NCI-H146 (cell line): ENCODE results near the gene KCNH5.

Experiments
- DNase-seq: peaks from one replicate; lab custom pipeline; 2025; lab: John Stamatoyannopoulos, UW

KCNH5 gene

GRCh38 chr14:63045234-63045611, at the start of gene KCNH5:
Gene KCNH5 (minus strand): TSS chr14:63045458. CDS start chr14:63045186, 272 bp downstream.
- DNase-seq, result peak; percentile 70

- DNase-seq, result no peak
These were observed 46.2 kb upstream of the KCNH5 start for GRCh38 chr14:63091394-63091996.

DNA sequence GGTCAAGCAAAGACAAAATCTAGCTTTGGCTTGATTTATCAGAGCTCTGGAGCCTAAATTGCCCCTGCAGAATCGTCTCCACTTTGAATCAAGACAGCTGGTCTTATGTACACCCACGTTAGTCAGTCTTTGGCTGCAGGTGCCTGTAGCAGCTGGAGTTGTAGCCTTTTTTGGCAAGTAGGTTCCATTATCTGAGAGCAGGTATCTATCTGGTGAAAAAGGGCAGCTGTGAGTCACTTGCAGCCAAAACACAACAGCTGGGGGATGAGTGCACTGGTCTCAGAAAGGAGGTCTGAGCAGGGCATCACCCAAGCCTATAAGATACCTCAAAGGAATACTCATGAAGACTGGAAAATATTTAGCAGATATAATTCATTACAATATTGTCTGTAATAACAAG, 43.6 kb upstream of the KCNH5 start:
- DNase-seq, result peak; percentile 56

- DNase-seq, result no peak
These were observed 33.3 kb upstream of the KCNH5 start for GRCh38 chr14:63078569-63078968.

DNA sequence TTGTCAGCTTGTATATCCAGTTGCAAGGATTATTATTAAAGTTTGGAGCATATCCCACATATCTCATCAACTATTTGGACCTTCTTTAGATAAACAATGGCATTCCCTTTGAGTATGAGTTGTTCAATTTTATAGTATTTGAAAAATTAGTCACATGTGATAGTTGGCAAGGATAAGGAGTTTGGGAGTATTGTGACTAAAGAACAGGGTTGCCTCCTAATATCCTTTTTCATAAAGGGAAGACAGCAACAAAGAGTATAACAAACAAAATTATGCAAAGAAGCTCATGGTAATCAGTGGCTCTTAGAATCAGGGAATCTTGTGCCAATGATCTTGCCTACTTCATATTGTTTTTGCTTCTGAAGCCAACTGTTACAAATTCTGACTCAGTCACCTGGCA, 31.2 kb upstream of the KCNH5 start:
- DNase-seq, result no peak

GRCh38 chr14:63055631-63056030, 10.4 kb upstream of the KCNH5 start:
- DNase-seq, result no peak

DNA sequence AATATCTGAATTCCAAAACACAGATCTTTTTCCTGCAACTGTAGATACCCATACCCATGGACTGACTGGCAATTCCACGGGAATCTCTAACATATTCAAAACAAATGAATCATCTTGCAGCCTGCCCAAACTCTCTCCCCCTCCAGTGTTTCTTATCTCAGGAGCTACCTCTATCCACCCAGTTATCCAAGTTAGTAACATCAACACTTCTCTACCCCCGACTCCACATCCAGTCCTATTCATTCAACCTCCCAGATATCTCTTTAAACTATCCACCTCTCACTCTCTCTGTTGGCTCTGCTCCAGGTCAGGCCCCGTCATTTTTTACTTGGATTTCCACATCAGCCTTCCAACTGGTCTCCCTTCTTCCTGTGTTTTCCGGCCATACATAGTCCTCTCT, 6.7 kb upstream of the KCNH5 start:
- DNase-seq, result no peak

GRCh38 chr14:63051301-63051700, 6.0 kb upstream of the KCNH5 start:
- no peak for DNase-seq

DNA sequence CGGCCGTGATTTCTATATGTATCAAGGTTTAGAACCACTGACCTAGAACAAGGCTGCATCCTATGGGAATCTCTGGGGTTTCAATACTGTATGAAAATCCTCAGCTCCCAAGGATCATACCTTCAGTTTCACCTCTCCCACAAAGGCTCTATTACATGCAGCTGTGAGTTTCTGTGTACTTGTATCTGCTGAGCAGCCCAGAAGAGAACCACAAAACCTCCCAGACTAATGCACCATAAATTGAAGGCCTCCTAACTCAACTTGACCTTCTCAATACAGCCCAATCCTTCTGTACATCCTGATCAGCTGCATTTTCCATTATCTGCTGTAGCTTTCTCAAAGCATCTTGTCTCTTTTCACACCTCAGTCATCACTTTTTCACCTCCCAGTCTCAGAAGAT, 5.4 kb upstream of the KCNH5 start:
- no peak for DNase-seq

GRCh38 chr14:63046339-63047268, 1.3 kb upstream of the KCNH5 start:
- peak; percentile 83 for DNase-seq

- peak; percentile 87 for DNase-seq
These were observed 508 bp upstream of the KCNH5 start for GRCh38 chr14:63045612-63046320.

GRCh38 chr14:63039866-63040265, 5.4 kb downstream of the KCNH5 start:
- DNase-seq, result peak; percentile 48

GRCh38 chr14:63032641-63033040, 12.6 kb downstream of the KCNH5 start:
- DNase-seq, result no peak

DNA sequence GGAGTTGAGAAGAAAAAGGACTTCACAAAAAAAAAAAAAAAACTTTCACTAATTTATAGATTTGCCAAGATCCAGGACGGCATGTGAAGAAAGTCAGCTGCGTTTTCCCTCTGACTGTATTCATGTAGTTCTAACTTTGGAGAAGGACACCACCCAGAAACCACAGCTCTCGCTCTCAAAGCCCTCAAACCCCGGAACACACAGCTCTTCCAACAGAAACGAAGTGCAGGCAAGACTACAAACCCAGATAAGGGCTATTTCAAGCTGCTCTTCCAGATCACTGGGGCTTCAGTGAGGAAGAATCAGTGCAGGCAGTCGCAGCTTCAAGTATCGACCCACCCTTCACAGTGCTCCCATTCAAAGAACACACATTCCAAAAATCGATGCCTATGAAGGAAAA, 13.2 kb downstream of the KCNH5 start:
- DNase-seq, result no peak

- DNase-seq, result no peak
These were observed 15.1 kb downstream of the KCNH5 start for GRCh38 chr14:63030113-63030512.

GRCh38 chr14:63027719-63028118, 17.5 kb downstream of the KCNH5 start:
- no peak for DNase-seq

DNA sequence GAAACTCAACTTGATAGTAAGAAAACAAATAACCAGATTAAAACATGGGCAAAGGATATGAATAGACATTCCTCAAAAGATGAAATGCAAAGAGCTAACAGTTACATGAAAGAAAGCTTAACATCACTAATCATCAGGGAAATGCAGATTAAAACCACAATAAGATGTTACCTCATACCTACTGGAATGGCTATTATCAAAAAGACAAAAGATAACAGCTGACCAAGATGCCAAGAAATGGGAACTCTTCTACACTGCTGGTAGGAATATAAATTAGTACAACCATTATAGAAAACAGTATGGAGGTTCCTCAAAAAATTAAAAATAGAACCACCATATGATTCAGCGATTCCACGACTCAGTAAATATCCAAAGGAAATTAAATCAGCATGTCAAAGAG, 18.8 kb downstream of the KCNH5 start:
- no peak for DNase-seq

DNA sequence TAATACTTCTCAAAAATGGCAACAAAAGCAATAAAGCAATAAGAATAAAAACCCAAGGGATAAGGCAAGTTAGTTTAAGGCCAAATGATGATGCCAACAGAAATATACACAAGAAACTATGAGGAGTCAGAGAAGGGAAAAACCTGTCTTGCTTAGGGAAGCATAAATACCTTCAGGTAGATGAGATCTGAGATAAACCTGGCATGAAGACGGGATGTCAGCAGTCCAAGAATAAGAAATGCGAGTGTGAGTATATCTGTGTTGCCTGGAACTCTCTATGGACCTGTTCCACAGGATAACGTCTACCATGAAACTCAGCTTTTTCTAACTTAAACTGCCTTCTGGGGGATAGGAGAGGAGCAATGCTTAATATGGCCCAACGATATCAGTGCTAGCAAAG, 30.6 kb downstream of the KCNH5 start:
- DNase-seq, result no peak

GRCh38 chr14:63012171-63012570, 33.1 kb downstream of the KCNH5 start:
- DNase-seq, result no peak

DNA sequence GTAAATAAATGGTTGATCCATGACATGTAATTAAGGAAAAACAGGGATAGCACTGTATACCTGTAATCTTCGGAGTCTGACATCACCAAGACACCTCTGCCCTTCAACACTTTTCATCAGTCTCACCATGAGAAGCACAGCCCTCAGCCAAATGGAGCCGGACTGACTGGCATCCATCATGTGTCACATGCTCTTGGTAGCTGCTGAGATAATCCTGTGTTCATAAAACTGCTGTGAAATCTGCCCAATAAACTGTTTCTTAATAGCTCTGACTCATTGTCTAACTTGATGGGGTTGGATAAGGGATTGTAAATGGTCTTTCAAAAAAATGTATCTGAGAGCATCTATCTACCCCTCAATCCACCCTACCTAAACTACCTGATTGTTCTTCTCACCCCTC, 33.6 kb downstream of the KCNH5 start:
- peak; percentile 3 for DNase-seq

DNA sequence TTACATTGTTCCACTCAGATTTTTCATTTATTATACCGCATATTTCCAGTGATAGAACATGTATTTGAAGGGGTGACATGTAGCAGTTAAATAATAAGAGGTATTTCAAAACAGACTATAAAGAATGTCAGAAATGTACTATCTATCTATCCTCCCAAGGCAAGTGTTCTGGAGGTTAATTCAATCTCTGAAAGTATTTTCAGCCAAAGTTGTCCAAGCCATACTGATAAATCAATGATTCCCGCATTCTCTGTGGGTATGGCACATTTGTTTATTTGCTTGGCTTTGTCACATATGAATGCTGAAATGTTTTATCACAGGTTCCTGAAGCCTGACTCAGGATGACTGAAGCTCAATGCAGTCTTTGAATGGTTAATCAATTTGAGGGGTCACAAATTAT, 35.8 kb downstream of the KCNH5 start:
- no peak for DNase-seq

GRCh38 chr14:63006531-63006930, 38.7 kb downstream of the KCNH5 start:
- DNase-seq, result peak; percentile 12

GRCh38 chr14:62994096-62994495, 51.2 kb downstream of the KCNH5 start:
- DNase-seq, result no peak
